ENCODE measurements around the gene CYP19A1.

GRCh38 chr15:51285399-51285798 lies 53.0 kb downstream of the CYP19A1 start:
- TF ChIP-seq REST (IDR thresholded peaks at IDR 0.05; ENCODE audit: low read depth): no peak
- no peak for TF ChIP-seq CEBPB (IDR thresholded peaks at IDR 0.05)
- TF ChIP-seq USF1 (IDR thresholded peaks at IDR 0.05): no peak
- TF ChIP-seq TEAD4 (IDR thresholded peaks at IDR 0.05): no peak
- TF ChIP-seq MAX (IDR thresholded peaks at IDR 0.05): no peak
- no peak for TF ChIP-seq YY1 (IDR thresholded peaks at IDR 0.05; ENCODE audit: low read depth)
- no peak for TF ChIP-seq TCF12 (IDR thresholded peaks at IDR 0.05; ENCODE audit: low read depth)
- no peak for TF ChIP-seq NFIC (IDR thresholded peaks at IDR 0.05)
- TF ChIP-seq RAD21 (IDR thresholded peaks at IDR 0.05; ENCODE audit: low read depth): no peak
- TF ChIP-seq EP300 (IDR thresholded peaks at IDR 0.05; ENCODE audit: borderline replicate concordance): no peak
- no peak for TF ChIP-seq EGR1 (IDR thresholded peaks at IDR 0.05)
- TF ChIP-seq TAF1 (IDR thresholded peaks at IDR 0.05; ENCODE audit: low read depth): no peak
- TF ChIP-seq CREB1 (IDR thresholded peaks at IDR 0.05; ENCODE audit: low read depth): no peak
